DND-41 (cell line): ENCODE measurements around the gene TMEM238.

ENCODE experiments used
- ATAC-seq: fragments of 200-7000 bp; cut with Tn5 transposase; 3 replicates; pipeline ENCODE4 v1.9.1; 2021; ENCODE audit warnings: low read depth; ENCODE audit not compliant: insufficient read depth
- DNase-seq: peaks from one replicate; pipeline ENCODE4 v3.0.0-alpha.2; 2020
- H2AFZ ChIP-seq: 2 replicates; pipeline ENCODE4 v1.6.0; 2012; ENCODE audit warnings: low read depth, low read length
- H3K27ac ChIP-seq: 2 replicates; pipeline ENCODE4 v1.5.1; 2012; ENCODE audit warnings: low read length, inconsistent platforms
- H3K27me3 ChIP-seq: fragments of 200-600 bp; sonication (generic); 2 replicates; pipeline ENCODE4 v1.6.0; 2012; ENCODE audit warnings: low read length, mild to moderate bottlenecking, inconsistent platforms; ENCODE audit not compliant: insufficient read depth, poor library complexity
- H3K36me3 ChIP-seq: 2 replicates; pipeline ENCODE4 v1.5.1; 2012; ENCODE audit warnings: low read length, inconsistent platforms; ENCODE audit not compliant: insufficient read depth
- H3K4me1 ChIP-seq: 2 replicates; pipeline ENCODE4 v1.5.1; 2012; ENCODE audit warnings: mild to moderate bottlenecking, low read length; ENCODE audit not compliant: insufficient read depth
- H3K4me2 ChIP-seq: 2 replicates; pipeline ENCODE4 v1.6.0; 2012; ENCODE audit warnings: mild to moderate bottlenecking, moderate library complexity, low read length, inconsistent platforms; ENCODE audit not compliant: insufficient read depth
- H3K4me3 ChIP-seq, 2 experiments: fragments of 200-600 bp in 1 of 2; shearing (Covaris generic) in 1 of 2; 2 replicates each; pipeline ENCODE4 v1.5.1; 2012 to 2016; ENCODE audit warnings: inconsistent platforms in 2 of 2, low read length in 2 of 2, mild to moderate bottlenecking in 2 of 2, low read depth in 1 of 2, moderate library complexity in 1 of 2
- H3K79me2 ChIP-seq: 2 replicates; pipeline ENCODE4 v1.6.0; 2012; ENCODE audit warnings: low read length, inconsistent platforms; ENCODE audit not compliant: insufficient read depth
- H3K9ac ChIP-seq: 2 replicates; pipeline ENCODE4 v1.6.0; 2012; ENCODE audit warnings: low read depth, mild to moderate bottlenecking, inconsistent platforms, low read length, moderate library complexity
- H3K9me3 ChIP-seq: 2 replicates; pipeline ENCODE4 v1.5.1; 2012; ENCODE audit warnings: low read length, moderate library complexity, mild to moderate bottlenecking, inconsistent platforms; ENCODE audit not compliant: insufficient read depth, severe bottlenecking
- H4K20me1 ChIP-seq: 2 replicates; pipeline ENCODE4 v1.6.0; 2012; ENCODE audit warnings: low read length; ENCODE audit not compliant: insufficient read depth
- CTCF ChIP-seq: IDR thresholded peaks from 2 replicates; pipeline ENCODE4 v1.5.1; 2012; ENCODE audit warnings: borderline replicate concordance, low read length, moderate library complexity, mild to moderate bottlenecking; ENCODE audit not compliant: poor library complexity, severe bottlenecking; ENCODE audit errors: extremely low read depth
- EZH2 ChIP-seq: IDR thresholded peaks from 3 replicates; pipeline ENCODE4 v1.6.1; 2012; ENCODE audit warnings: borderline replicate concordance, low read depth, mild to moderate bottlenecking, moderate library complexity, low read length, inconsistent platforms; ENCODE audit not compliant: severe bottlenecking

Gene TMEM238

DNA sequence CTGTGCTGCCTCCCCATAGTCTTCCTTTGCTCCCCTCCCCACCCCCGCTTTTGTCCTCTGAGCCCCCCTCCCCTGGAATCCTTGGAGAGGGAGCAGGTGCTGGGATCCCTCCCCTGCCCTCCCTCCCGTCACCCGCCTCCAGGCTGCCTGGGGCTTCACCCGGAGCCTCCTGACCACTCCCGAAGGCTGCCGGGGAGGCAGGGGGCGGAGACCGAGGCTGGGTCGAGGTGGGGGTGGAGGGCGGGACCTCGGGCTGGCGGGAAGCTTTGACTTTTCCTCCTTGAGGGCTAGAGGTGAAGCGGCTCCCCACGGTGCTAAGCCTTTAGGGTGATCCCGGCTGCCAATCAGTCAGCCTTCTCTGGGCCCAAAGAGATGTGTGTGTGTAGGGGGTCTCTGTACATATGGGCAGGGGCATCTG is 42.9 kb downstream of the TMEM238 start:
- Histone ChIP-seq H3K9ac (peak overlapping the region; percentile 93), H3K27me3 (no peaks in the 10 kb centered on the region), H3K79me2 (peaks cover 30% of the 10 kb centered on the region), H4K20me1 (peaks cover 39% of the 10 kb centered on the region), H3K4me2 (peak overlapping the region; percentile 91), H2AFZ (peak overlapping the region; percentile 62; the same call in 1 of the 2 replicates), H3K4me3 (peak overlapping the region; percentile 84 to 92; a peak in 3 of 4 replicates), H3K9me3 (no peaks in the 10 kb centered on the region), H3K4me1 (peaks cover 34% of the 10 kb centered on the region), H3K36me3 (peaks cover 46% of the 10 kb centered on the region), H3K27ac (peak overlapping the region; percentile 89)
- ATAC-seq = peak; percentile 22
- no peak for TF ChIP-seq EZH2
- DNase-seq = peak; percentile 84

- ATAC-seq = 0 out of 3 replicates have a peak, but pooled peaks have one; percentile 4
- Histone ChIP-seq H3K4me3 (peak overlapping the region; percentile 84 to 92), H3K9ac (peak overlapping the region; percentile 93), H3K4me1 (peaks cover 34% of the 10 kb centered on the region), H3K27ac (peak overlapping the region; percentile 89), H4K20me1 (peaks cover 38% of the 10 kb centered on the region), H3K9me3 (no peaks in the 10 kb centered on the region), H3K79me2 (peaks cover 30% of the 10 kb centered on the region), H3K36me3 (peaks cover 42% of the 10 kb centered on the region), H3K4me2 (peak overlapping the region; percentile 91), H2AFZ (peak overlapping the region; percentile 62; the same call in 1 of the 2 replicates), H3K27me3 (no peaks in the 10 kb centered on the region)
- peak; percentile 61 for TF ChIP-seq CTCF
- TF ChIP-seq EZH2 = no peak
- peak; percentile 63 for DNase-seq
Measured at GRCh38 chr19:55340784-55341147, 43.3 kb downstream of the TMEM238 start.

DNA sequence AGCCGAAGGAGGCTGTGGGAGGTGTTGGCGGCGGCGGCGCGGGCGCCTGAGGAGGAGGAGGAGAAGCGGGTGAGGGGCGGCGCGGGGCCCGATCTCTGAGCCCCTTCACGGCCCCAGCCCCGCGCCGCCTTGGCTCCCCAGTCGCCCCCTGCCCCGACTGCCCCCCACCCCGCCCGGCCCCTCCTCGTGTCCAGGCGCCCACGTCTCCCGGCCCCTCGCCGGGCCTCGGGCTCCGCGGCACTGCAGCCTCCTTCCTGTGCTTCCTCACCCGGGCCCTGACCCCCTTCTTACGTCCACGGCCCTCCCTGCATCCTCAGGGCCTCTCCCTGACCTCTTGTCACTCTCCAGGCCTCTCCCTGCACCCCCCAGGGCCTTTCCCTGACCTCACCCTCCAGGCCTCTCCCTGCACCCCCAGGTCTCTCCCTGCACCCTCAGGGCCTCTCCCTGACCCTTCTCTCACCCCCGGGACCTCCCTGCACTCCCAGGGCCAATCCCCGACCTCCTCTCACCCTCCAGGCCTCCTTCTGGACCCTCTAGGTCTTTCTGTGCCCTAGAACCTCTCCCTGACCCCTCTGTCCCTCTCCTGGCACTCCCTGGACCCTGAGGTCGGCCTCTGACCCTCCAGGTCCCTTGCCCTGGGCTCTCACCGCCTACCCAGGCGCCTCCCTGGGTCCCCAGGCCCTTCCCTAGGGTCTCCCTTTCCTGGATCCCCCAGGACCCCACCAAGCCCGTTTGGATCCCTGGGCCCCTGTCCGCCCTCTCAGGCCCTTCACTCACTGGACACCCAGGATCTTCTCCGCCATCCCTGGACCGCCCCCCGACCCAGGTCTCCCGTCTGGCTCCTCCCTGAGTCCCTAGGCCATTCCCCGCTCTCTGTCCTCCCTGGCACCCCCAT is 44.0 kb downstream of the TMEM238 start:
- H3K4me2 ChIP-seq = peak overlapping the region; percentile 91
- H3K36me3 ChIP-seq = peaks cover 36% of the 10 kb centered on the region
- H3K9ac ChIP-seq = peak overlapping the region; percentile 93
- TF ChIP-seq EZH2 (no peak), CTCF (no peak)
- no peak for ATAC-seq
- peaks cover 34% of the 10 kb centered on the region for H3K4me1 ChIP-seq
- peak overlapping the region; percentile 89 for H3K27ac ChIP-seq
- peaks cover 35% of the 10 kb centered on the region for H4K20me1 ChIP-seq
- H3K79me2 ChIP-seq = peaks cover 30% of the 10 kb centered on the region
- peak overlapping the region; percentile 84 to 92 for H3K4me3 ChIP-seq
- no peaks in the 10 kb centered on the region for H3K9me3 ChIP-seq
- no peak overlapping the region for H2AFZ ChIP-seq
- H3K27me3 ChIP-seq = no peaks in the 10 kb centered on the region
- no peak for DNase-seq
